ENCODE measurements around the gene CTSD.
A peak's percentile ranks its signal among the peaks of the same experiment; 100 is the strongest.
"Not testable (repeated sequence)": the region's sequence is repeated elsewhere in the genome, so short reads cannot be mapped to it uniquely, and the experiment has no call there.

Gene CTSD

DNA sequence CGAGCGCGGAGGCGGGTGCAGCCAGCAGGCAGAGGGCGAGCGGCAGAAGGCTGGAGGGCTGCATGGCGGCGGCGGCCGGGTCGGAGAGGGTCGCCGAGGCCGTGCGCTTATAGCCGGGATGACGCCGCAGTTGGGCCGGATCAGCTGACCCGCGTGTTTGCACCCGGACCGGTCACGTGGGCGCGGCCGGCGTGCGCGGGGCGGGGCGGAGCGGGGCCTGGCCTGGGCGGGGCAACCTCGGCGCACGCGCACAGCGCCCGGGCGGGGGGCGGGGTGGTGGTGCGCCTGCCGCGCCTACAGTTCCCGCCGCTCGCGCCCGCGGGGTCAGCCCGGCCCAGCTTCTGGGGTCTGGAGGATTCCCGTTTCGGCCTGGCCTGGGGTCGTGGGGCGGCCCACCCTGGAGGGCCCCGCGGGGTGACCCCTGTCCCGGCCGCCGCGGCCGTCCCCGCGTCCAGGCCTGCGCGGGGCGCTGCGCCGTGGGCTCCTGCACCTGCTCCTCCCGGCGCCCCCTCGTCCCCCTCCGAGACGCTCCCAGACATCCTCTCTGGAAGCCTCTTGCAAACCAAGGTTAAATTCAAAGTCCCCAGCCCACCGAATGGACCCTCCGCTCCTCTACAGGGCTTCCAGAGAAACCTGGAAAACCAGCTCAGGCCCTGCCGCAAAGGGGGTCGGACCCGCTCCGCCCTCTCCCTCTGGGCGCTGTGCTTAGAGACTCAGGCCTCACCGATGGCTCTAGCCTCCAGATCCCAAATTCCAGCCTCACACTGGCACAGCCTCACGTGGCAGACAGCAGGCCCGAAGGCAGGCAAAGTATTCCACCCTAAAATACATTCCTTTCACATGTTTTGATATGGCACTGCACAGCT lies at the start of gene CTSD:
Gene CTSD (minus strand): TSS at position 132 of the 866 bp plus-strand sequence. CDS start 68 bp downstream, at position 64.
- Mint-ChIP-seq H3K27me3 (no peaks in the 10 kb centered on the region), H3K9me3 (no peaks in the 10 kb centered on the region), H3K36me3 (ENCODE audit: low read depth) (peaks cover 41% of the 10 kb centered on the region), H3K4me3 (peak within 1 kb of the TSS; percentile 89), H3K27ac (peak within 1 kb of the TSS; percentile 96), H3K4me1 (ENCODE audit: low read depth) (peaks cover 58% of the 10 kb centered on the region)
- intact Hi-C loops (cut with micrococcal nuclease), result loop anchor here (5.0 kb wide), 1 partner anchor 503 kb away; no protein-coding TSS in a partner anchor

DNA sequence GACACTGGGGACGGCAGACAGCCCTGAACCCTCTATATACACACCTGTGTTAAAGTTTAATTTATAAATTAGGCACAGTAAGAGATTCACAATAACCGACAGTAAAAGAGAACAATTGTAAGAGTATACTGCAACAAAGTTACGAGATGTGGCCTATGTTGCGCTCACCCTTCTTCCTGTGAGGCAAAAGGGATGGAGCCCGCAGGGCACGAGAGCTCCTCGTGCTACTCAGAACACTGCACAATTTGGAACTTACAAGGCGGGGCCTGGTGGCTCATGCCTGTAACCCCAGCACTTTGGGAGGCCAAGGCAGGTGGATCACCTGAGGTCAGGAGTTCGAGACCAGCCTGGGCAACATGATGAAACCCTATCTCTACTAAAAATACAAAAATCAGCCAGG lies 49.6 kb upstream of the CTSD start:
- H3K36me3 Mint-ChIP-seq (ENCODE audit: low read depth); intact Hi-C loops (cut with micrococcal nuclease); H3K4me3 Mint-ChIP-seq; H3K27ac Mint-ChIP-seq; H3K4me1 Mint-ChIP-seq (ENCODE audit: low read depth): not testable (repeated sequence)
- peaks cover 87% of the 10 kb centered on the region for H3K27me3 Mint-ChIP-seq
- peaks cover 21% of the 10 kb centered on the region for H3K9me3 Mint-ChIP-seq

DNA sequence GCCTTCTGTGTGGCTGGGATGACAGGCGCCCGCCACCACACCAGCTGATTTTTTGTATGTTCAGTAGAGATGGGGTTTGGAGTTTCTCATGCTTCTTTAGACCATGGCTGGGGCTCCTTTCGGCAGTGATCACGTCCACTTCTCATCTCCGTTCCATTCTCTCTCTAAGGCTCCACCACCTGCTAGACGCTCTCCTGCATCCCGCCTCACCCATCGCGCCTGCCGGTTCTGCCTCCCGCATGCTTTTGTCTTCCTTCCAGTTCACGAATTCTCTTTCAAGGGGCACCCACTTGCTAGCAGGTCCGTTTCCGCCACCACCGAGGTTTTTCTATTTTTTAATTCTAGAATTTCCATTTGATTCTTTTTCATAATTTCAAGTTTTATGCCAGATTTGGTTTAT lies 49.1 kb upstream of the CTSD start:
- peaks cover 7% of the 10 kb centered on the region for H3K4me1 Mint-ChIP-seq (ENCODE audit: low read depth)
- H3K9me3 Mint-ChIP-seq, result peaks cover 20% of the 10 kb centered on the region
- H3K36me3 Mint-ChIP-seq (ENCODE audit: low read depth), result peaks cover 5% of the 10 kb centered on the region
- peaks cover 91% of the 10 kb centered on the region for H3K27me3 Mint-ChIP-seq
- H3K27ac Mint-ChIP-seq, result no peak overlapping the region
- intact Hi-C loops (cut with micrococcal nuclease), result no loop called here
- no peak overlapping the region for H3K4me3 Mint-ChIP-seq

DNA sequence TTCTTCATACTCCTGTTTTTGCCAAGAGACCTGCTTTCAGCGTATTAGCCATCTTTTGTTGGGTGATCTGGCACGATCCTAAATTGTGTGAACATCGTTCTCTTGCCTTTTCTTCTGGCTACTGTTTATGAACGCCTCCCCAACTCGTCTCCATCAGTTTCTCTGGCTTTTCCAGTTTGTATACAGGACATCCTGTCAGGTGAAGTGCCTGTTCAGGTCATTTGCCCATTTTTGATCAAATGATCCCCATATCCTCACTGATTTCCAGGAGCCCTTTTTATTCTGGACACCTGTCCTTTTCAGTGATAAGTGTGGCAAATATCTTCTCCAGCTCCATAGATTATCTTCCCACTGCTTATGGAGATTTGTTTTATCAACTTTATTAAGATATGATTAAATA lies 48.5 kb upstream of the CTSD start:
- Mint-ChIP-seq H3K4me1 (ENCODE audit: low read depth) (peaks cover 7% of the 10 kb centered on the region), H3K27me3 (peaks cover 93% of the 10 kb centered on the region), H3K9me3 (peaks cover 20% of the 10 kb centered on the region), H3K36me3 (ENCODE audit: low read depth) (peaks cover 5% of the 10 kb centered on the region), H3K27ac (no peak overlapping the region), H3K4me3 (no peak overlapping the region)
- intact Hi-C loops (cut with micrococcal nuclease), result no loop called here

DNA sequence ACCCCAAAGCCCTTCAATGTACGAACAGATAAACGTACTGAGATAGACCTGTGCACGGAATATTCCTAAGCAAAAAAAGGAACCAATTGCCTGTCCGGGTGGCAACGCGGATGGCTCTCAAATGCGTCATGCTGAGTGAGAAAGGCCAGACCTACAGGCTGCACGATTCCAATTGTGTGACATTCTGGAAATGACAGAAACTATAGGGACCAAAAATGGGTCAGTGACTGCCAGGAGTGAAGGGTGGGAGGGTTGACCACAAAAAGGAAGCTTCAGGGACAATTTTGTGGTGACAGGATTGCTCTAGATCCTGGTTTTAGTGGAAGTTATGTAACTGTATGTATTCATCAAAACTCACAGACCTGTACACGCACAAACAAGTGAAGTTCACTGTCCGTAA lies 47.0 kb upstream of the CTSD start:
- Mint-ChIP-seq H3K36me3 (ENCODE audit: low read depth) (peaks cover 5% of the 10 kb centered on the region), H3K4me1 (ENCODE audit: low read depth) (peaks cover 7% of the 10 kb centered on the region), H3K27ac (no peak overlapping the region), H3K9me3 (peaks cover 20% of the 10 kb centered on the region), H3K4me3 (no peak overlapping the region), H3K27me3 (peaks cover 87% of the 10 kb centered on the region)
- intact Hi-C loops (cut with micrococcal nuclease), result no loop called here

DNA sequence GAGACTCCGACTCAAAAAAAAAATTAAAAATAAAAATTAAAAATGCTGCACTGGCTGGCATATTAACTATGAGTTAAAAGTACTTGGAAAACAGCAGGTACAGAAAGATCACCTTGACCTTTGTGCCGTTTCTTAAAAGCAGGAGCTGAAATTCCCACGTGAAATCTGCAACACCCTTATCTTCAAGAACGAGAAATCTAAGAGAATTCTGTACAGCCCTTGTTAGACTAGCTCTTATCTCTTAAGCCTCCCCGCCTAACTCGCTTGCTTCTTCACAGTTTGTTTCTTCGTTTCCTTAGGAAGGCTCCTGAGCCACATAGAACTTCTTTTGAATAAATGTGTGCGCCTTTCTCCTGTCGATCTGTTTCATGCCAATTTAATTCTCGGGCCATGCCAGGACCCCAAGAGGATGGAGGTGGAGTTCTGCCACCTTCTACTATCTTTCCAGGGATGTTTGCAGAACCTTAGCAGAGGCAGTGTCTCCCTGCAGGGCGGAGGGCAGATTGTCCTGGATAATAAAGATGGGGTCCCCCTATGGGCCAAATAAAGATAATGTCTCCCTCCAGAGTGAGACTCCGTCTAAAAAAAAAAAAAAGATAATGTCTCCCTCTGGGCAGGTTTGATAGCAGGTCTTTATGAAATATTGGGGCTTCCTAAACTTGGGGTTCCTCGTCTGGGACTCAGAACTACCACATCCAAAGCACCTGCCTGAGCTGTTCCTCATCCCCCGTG lies 43.7 kb upstream of the CTSD start:
- intact Hi-C loops (cut with micrococcal nuclease), result no loop called here
- peaks cover 7% of the 10 kb centered on the region for H3K4me1 Mint-ChIP-seq (ENCODE audit: low read depth)
- peaks cover 85% of the 10 kb centered on the region for H3K27me3 Mint-ChIP-seq

DNA sequence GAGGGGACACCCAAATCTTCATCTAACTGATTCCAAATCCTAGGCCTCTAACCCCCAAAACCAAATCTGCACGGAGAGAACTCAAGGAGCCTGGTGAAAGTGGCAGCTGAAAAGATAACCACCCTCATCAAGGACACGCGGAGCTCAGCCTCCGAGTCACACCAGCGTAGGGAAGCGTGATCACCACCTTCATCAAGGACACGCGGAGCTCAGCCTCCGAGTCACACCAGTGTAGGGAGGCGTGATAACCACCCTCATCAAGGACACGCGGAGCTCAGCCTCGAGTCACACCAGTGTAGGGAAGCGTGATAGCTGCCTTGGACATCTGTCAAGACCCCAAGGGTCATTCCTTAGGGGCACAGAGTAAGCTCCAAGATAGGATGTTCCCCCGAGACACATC lies 41.8 kb upstream of the CTSD start:
- peaks cover under 1% of the 10 kb centered on the region for H3K4me1 Mint-ChIP-seq (ENCODE audit: low read depth)
- H3K27me3 Mint-ChIP-seq, result peaks cover 83% of the 10 kb centered on the region
- peaks cover 9% of the 10 kb centered on the region for H3K9me3 Mint-ChIP-seq
- no peak overlapping the region for H3K4me3 Mint-ChIP-seq
- intact Hi-C loops (cut with micrococcal nuclease), result no loop called here
- no peak overlapping the region for H3K27ac Mint-ChIP-seq
- peaks cover 5% of the 10 kb centered on the region for H3K36me3 Mint-ChIP-seq (ENCODE audit: low read depth)

More for the DNA sequence above, 43.7 kb upstream of the CTSD start:
- no peak overlapping the region for H3K4me3 Mint-ChIP-seq
- H3K36me3 Mint-ChIP-seq (ENCODE audit: low read depth), result peaks cover 5% of the 10 kb centered on the region
- H3K9me3 Mint-ChIP-seq, result peaks cover 14% of the 10 kb centered on the region
- H3K27ac Mint-ChIP-seq, result no peak overlapping the region

DNA sequence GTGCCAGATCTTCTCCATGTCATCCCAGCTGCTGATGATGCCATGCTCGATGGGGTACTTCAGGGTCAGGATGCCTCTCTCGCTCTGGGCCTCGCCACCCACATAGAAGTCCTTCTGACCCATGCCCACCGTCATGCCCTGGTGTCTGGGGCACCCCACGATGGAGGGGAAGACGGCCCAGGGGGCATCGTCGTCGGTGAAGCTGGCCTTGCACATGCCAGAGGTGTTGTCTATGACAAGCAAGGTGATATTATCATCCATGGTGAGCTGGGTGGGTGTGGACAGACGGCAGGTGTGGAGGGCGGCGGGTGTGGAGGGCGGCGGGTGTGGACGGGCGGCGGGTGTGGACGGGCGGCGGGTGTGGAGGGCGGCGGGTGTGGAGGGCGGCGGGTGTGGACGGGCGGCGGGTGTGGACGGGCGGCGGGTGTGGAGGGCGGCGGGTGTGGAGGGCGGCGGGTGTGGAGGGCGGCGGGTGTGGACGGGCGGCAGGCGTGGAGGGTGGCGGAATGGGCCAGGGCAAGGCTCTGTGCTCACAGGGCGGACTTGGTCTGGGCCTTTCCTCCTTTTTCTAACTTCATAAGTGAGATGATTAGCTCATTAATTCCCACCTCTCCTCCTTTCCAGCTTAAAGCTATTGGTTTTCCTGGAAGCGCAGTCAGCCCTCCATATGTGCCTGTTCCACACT lies 40.2 kb upstream of the CTSD start:
- H3K27ac Mint-ChIP-seq; intact Hi-C loops (cut with micrococcal nuclease); H3K9me3 Mint-ChIP-seq; H3K4me1 Mint-ChIP-seq (ENCODE audit: low read depth); H3K36me3 Mint-ChIP-seq (ENCODE audit: low read depth); H3K4me3 Mint-ChIP-seq: not testable (repeated sequence)
- H3K27me3 Mint-ChIP-seq, result peaks cover 71% of the 10 kb centered on the region

DNA sequence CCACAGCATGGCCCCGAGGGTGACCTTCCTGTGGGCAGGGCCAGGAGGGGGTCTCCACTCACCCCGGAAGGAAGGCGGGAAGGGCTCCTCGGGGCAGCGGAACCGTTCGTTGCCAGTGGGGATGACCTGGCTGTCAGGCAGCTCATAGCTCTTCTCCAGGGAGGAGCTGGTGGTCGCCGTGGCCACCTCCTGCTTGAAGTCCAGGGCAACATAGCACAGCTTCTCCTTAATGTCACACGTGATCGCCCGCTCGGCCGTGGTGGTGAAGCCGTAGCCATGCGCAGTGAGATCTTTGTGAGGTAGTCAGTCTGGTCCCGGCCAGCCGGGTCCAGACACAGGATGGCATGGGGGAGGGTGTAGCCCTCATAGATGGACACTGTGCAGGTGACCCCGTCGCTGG lies 39.5 kb upstream of the CTSD start:
- no peaks in the 10 kb centered on the region for H3K9me3 Mint-ChIP-seq
- no peaks in the 10 kb centered on the region for H3K4me1 Mint-ChIP-seq (ENCODE audit: low read depth)
- peaks cover 69% of the 10 kb centered on the region for H3K27me3 Mint-ChIP-seq
- no peaks in the 10 kb centered on the region for H3K36me3 Mint-ChIP-seq (ENCODE audit: low read depth)
- H3K4me3 Mint-ChIP-seq, result no peak overlapping the region
- H3K27ac Mint-ChIP-seq, result no peak overlapping the region
- intact Hi-C loops (cut with micrococcal nuclease), result no loop called here

DNA sequence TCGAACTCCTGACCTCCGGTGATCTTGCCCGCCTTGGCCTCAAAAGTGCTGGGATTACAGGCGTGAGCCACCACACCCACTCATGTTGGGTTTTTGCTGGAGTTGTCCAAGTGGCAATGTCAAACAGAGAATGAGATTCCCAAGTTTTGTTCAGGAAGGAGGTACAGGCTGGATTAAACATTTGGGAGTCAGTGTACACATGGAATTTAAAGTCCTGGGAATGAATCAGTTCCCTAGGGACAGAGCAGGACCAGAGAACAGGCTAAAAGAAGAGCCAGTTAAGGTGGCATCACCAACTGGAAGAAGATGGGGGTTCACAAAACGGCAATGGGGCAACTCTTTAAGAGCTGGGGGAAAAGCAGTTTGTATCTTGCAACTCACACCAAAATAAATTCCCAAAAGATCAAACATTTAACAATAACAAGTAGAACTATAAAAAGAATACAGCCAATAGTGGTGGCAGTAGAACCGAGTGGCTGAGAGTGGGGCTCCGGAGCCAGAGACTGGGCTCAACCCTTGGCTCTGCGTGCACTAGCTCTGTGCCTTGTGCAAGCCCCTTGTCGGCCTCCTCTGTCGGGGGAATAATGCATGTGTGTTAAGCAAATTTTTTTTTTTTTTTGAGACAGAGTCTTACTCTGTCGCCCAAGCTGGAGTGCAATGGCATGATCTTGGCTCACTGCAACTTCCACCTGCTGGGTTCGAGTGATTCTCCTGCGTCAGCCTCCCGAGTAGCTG lies 33.8 kb upstream of the CTSD start:
- Mint-ChIP-seq H3K27ac (no peak overlapping the region), H3K4me3 (no peak overlapping the region), H3K4me1 (ENCODE audit: low read depth) (peaks cover 3% of the 10 kb centered on the region), H3K36me3 (ENCODE audit: low read depth) (no peaks in the 10 kb centered on the region), H3K9me3 (no peaks in the 10 kb centered on the region), H3K27me3 (peaks cover 59% of the 10 kb centered on the region)
- intact Hi-C loops (cut with micrococcal nuclease), result no loop called here

DNA sequence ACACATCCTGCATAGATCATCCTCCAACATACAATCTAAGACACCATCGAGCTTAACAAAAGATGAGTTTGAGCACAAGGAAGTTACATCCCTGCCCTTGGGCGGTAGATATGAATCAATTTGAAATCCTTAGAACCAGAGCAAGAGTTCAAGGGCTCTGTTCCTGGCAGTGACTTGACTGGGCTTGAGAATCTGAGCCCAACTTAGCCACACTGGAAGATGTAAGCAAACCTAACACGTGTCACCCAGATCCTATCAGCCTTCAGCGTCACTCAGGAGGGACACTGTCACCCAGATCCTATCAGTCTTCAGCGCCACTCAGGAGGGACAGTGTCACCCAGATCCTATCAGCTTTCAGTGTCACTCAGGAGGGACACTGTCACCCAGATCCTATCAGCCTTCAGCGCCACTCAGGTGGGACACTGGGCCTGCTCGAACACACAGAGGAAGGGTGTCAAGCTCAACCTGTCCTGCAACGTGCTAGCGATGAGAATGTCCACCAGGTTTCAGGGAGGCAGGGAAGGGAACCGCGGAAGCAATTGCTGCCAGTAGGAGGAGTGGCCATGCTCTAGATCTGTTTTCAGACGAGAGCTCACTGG lies 32.8 kb upstream of the CTSD start:
- Mint-ChIP-seq H3K9me3 (no peaks in the 10 kb centered on the region), H3K27ac (no peak overlapping the region), H3K4me3 (no peak overlapping the region), H3K27me3 (peaks cover 55% of the 10 kb centered on the region), H3K4me1 (ENCODE audit: low read depth) (peaks cover 6% of the 10 kb centered on the region), H3K36me3 (ENCODE audit: low read depth) (no peaks in the 10 kb centered on the region)
- intact Hi-C loops (cut with micrococcal nuclease), result no loop called here

DNA sequence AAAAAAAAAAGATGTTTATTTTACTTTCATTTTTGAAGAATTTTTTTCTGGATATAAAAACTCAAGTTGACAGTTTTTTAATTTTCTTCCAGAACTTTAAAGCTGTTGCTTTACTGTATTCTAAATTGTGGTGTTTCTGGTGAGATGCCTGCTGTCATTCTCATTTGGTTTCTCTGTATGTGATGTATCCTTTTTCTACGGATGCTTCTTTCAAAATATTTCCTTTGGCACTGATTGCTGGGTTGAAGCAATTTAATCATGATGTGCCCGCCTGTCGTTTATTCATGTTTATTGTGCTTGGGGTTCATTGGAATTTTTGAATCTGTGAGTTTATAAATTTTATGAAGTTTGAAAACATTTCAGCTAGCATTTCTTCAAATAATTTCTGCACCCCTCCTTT lies 29.4 kb upstream of the CTSD start:
- Mint-ChIP-seq H3K9me3 (no peaks in the 10 kb centered on the region), H3K27ac (no peak overlapping the region), H3K4me3 (no peak overlapping the region), H3K27me3 (peaks cover 49% of the 10 kb centered on the region), H3K4me1 (ENCODE audit: low read depth) (peaks cover 6% of the 10 kb centered on the region), H3K36me3 (ENCODE audit: low read depth) (no peaks in the 10 kb centered on the region)
- intact Hi-C loops (cut with micrococcal nuclease), result loop anchor here (5.0 kb wide), 1 partner anchor 41 kb away; the partner anchor contains the start of gene IFITM10

DNA sequence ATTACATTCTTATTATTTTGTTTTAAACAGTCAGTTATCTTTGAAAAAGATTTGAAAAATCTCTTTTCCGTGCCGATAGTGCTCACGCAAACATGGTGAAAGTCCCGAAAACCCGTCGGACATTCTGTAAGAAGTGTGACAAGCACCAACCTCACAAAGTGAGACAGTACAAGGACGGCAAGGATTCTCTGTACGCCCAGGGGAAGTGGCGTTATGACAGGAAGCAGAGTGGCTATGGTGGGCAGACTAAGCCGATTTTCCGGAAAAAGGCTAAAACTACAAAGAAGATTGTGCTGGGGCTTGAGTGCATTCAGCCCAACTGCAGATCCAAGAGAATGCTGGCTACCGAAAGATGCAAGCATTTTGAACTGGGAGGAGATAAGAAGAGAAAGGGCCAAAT lies 28.7 kb upstream of the CTSD start:
- Mint-ChIP-seq H3K36me3 (ENCODE audit: low read depth) (no peaks in the 10 kb centered on the region), H3K4me1 (ENCODE audit: low read depth) (peaks cover 8% of the 10 kb centered on the region), H3K9me3 (no peaks in the 10 kb centered on the region), H3K27ac (peak overlapping the region; percentile 66), H3K4me3 (peak overlapping the region; percentile 57), H3K27me3 (peaks cover 43% of the 10 kb centered on the region)
- intact Hi-C loops (cut with micrococcal nuclease), result loop anchor here (5.0 kb wide), 1 partner anchor 40 kb away; the partner anchor contains the start of gene IFITM10
